ENCODE measurements around the gene MARVELD1. TPM values are rescaled to one million over a fixed set of nuclear protein-coding genes. Genes with fewer than 3 reads are reported as not detected.

Gene MARVELD1
- total RNA-seq, 5 donors from 2014 or later (not counting 1 experiment from before 2014, with no cell fraction given): 1.3 to 2.4 (median 1.5) TPM

GRCh38 chr10:97736902-97737769, 23.6 kb downstream of the MARVELD1 start, which contains the start of gene ZFYVE27:
Gene ZFYVE27, plus strand, starts transcription at chr10:97737128. Its CDS starts 1,350 bp downstream, at chr10:97738478.
- WGBS (ENCODE audit: insufficient coverage): under 1% methylated on average over 61 of the region's 72 CpGs
- Histone ChIP-seq H3K9me3 (no peaks in the 10 kb centered on the region), H3K27me3 (replicated peaks in 1 of 2; ENCODE audit: control insufficient read depth in 2 of 2, extremely low read depth in 1 of 2, insufficient read depth in 2 of 2, low read length in 1 of 2) (no peaks in the 10 kb centered on the region), H3K36me3 (ENCODE audit: control insufficient read depth in 2 of 2, extremely low read depth in 1 of 2, insufficient read depth in 1 of 2, low read length in 1 of 2) (peaks cover 0 to 20% of the 10 kb centered on the region in 2 donors), H3K27ac (ENCODE audit: low read length) (peak within 1 kb of the TSS; percentile 89), H3K4me1 (ENCODE audit: control insufficient read depth in 1 of 2, extremely low read depth in 1 of 2, insufficient read depth in 2 of 2, low read length in 2 of 2) (peaks cover 6 to 36% of the 10 kb centered on the region in 2 experiments), H3K4me3 (ENCODE audit: control insufficient read depth in 1 of 2, extremely low read depth in 1 of 2, low read length in 1 of 2) (peak within 1 kb of the TSS; percentile 91 to 96)
- DNase-seq (peak; percentile 85 to 98 (median 92)), ATAC-seq (replicated peaks in 1 of 4) (peak; percentile 88 to 94 (median 91))
- Mint-ChIP-seq H3K4me1 (peaks cover 53 to 61% (median 57%) of the 10 kb centered on the region in 3 donors), H3K27me3 (no peaks in the 10 kb centered on the region), H3K4me3 (peak within 1 kb of the TSS; percentile 92 to 93 (median 93)), H3K36me3 (peaks cover 15% of the 10 kb centered on the region), H3K27ac (peak within 1 kb of the TSS; percentile 94 to 96), H3K9me3 (no peaks in the 10 kb centered on the region)
- CTCF ChIA-PET: interaction anchor here (0.6 to 4.9 kb wide), 16 partner anchors 10 to 322 kb away, joined by 3 to 29 read pairs (median 4); partner anchors contain the start of genes AVPI1 (in 1 of the 2), MARVELD1 (in 1 of the 2) and PI4K2A (in 1 of the 2)
- POLR2A ChIA-PET: interaction anchor here (0.6 to 1.3 kb wide), 6 partner anchors 11 to 50 kb away, joined by 3 to 10 read pairs (median 3); partner anchors contain the start of gene AVPI1 (in 2 of the 2)

GRCh38 chr10:97737770-97738265, 24.3 kb downstream of the MARVELD1 start:
- Mint-ChIP-seq H3K4me3 (peak overlapping the region; percentile 92 to 93 (median 93)), H3K4me1 (peaks cover 55 to 64% (median 59%) of the 10 kb centered on the region in 3 donors), H3K27me3 (no peaks in the 10 kb centered on the region), H3K27ac (peak overlapping the region; percentile 54 to 96), H3K9me3 (no peaks in the 10 kb centered on the region), H3K36me3 (peaks cover 18% of the 10 kb centered on the region)
- ChIA-PET CTCF (no interaction called here), POLR2A (no interaction called here)
- H3K27ac ChIP-seq (ENCODE audit: low read length): no peak overlapping the region
- peak overlapping the region; percentile 91 to 96 for H3K4me3 ChIP-seq (ENCODE audit: control insufficient read depth in 1 of 2, extremely low read depth in 1 of 2, low read length in 1 of 2)
- peaks cover 0 to 25% of the 10 kb centered on the region in 2 donors for H3K36me3 ChIP-seq (ENCODE audit: control insufficient read depth in 2 of 2, extremely low read depth in 1 of 2, insufficient read depth in 1 of 2, low read length in 1 of 2)
- peaks cover 6 to 40% of the 10 kb centered on the region in 2 experiments for H3K4me1 ChIP-seq (ENCODE audit: control insufficient read depth in 1 of 2, extremely low read depth in 1 of 2, insufficient read depth in 2 of 2, low read length in 2 of 2)
- no peaks in the 10 kb centered on the region for H3K9me3 ChIP-seq
- 30% methylated on average over 8 of the region's 14 CpGs for WGBS (ENCODE audit: insufficient coverage)
- no peak for DNase-seq
- no peaks in the 10 kb centered on the region for H3K27me3 ChIP-seq (replicated peaks in 1 of 2; ENCODE audit: control insufficient read depth in 2 of 2, extremely low read depth in 1 of 2, insufficient read depth in 2 of 2, low read length in 1 of 2)
- ATAC-seq (replicated peaks in 1 of 4): peak in 1 of 4 experiments; percentile 2

GRCh38 chr10:97738616-97739015, 25.1 kb downstream of the MARVELD1 start:
- H3K4me1 Mint-ChIP-seq: peaks cover 62 to 72% (median 64%) of the 10 kb centered on the region in 3 donors
- H3K27me3 ChIP-seq (replicated peaks in 1 of 2; ENCODE audit: control insufficient read depth in 2 of 2, extremely low read depth in 1 of 2, insufficient read depth in 2 of 2, low read length in 1 of 2): no peaks in the 10 kb centered on the region
- no peaks in the 10 kb centered on the region for H3K9me3 ChIP-seq
- H3K4me3 ChIP-seq (ENCODE audit: control insufficient read depth in 1 of 2, extremely low read depth in 1 of 2, low read length in 1 of 2): no peak overlapping the region
- H3K4me3 Mint-ChIP-seq: peak overlapping the region; percentile 92 to 93 (median 93)
- H3K27me3 Mint-ChIP-seq: no peaks in the 10 kb centered on the region
- no peak overlapping the region for H3K27ac Mint-ChIP-seq
- no peaks in the 10 kb centered on the region for H3K9me3 Mint-ChIP-seq
- CTCF ChIA-PET: no interaction called here
- peaks cover 24% of the 10 kb centered on the region for H3K36me3 Mint-ChIP-seq
- WGBS (ENCODE audit: insufficient coverage): 95% methylated on average over 3 of the region's 4 CpGs
- H3K4me1 ChIP-seq (ENCODE audit: control insufficient read depth in 1 of 2, extremely low read depth in 1 of 2, insufficient read depth in 2 of 2, low read length in 2 of 2): peaks cover 6 to 47% of the 10 kb centered on the region in 2 experiments
- no peak overlapping the region for H3K27ac ChIP-seq (ENCODE audit: low read length)
- H3K36me3 ChIP-seq (ENCODE audit: control insufficient read depth in 2 of 2, extremely low read depth in 1 of 2, insufficient read depth in 1 of 2, low read length in 1 of 2): peaks cover 0 to 33% of the 10 kb centered on the region in 2 donors
- DNase-seq (no peak), ATAC-seq (replicated peaks in 1 of 4) (no peak)
- POLR2A ChIA-PET: no interaction called here

GRCh38 chr10:97740613-97741012, 27.1 kb downstream of the MARVELD1 start:
- H3K4me1 Mint-ChIP-seq: peaks cover 67 to 80% (median 68%) of the 10 kb centered on the region in 3 donors
- H3K4me3 Mint-ChIP-seq: peak overlapping the region in 1 of 3 donors; percentile 22
- Histone ChIP-seq H3K36me3 (ENCODE audit: control insufficient read depth in 2 of 2, extremely low read depth in 1 of 2, insufficient read depth in 1 of 2, low read length in 1 of 2) (peaks cover 0 to 51% of the 10 kb centered on the region in 2 donors), H3K9me3 (no peaks in the 10 kb centered on the region), H3K4me3 (ENCODE audit: control insufficient read depth in 1 of 2, extremely low read depth in 1 of 2, low read length in 1 of 2) (no peak overlapping the region), H3K27ac (ENCODE audit: low read length) (no peak overlapping the region), H3K4me1 (ENCODE audit: control insufficient read depth in 1 of 2, extremely low read depth in 1 of 2, insufficient read depth in 2 of 2, low read length in 2 of 2) (peaks cover 6 to 47% of the 10 kb centered on the region in 2 experiments), H3K27me3 (replicated peaks in 1 of 2; ENCODE audit: control insufficient read depth in 2 of 2, extremely low read depth in 1 of 2, insufficient read depth in 2 of 2, low read length in 1 of 2) (no peaks in the 10 kb centered on the region)
- CTCF ChIA-PET: interaction anchor here in 1 of 2 donors (0.6 kb wide), 1 partner anchor 14 kb away, joined by 3 read pairs; no protein-coding TSS in a partner anchor
- peaks cover 41% of the 10 kb centered on the region for H3K36me3 Mint-ChIP-seq
- WGBS (ENCODE audit: insufficient coverage): 100% methylated on average over 1 of the region's 2 CpGs
- DNase-seq (no peak), ATAC-seq (replicated peaks in 1 of 4) (no peak)
- no peak overlapping the region for H3K27ac Mint-ChIP-seq
- no peaks in the 10 kb centered on the region for H3K27me3 Mint-ChIP-seq
- H3K9me3 Mint-ChIP-seq: no peaks in the 10 kb centered on the region
- POLR2A ChIA-PET: no interaction called here

- H3K4me3 ChIP-seq (ENCODE audit: control insufficient read depth in 1 of 2, extremely low read depth in 1 of 2, low read length in 1 of 2): no peak overlapping the region
- CTCF ChIA-PET: no interaction called here
- peaks cover 0 to 29% of the 10 kb centered on the region in 2 experiments for H3K4me1 ChIP-seq (ENCODE audit: control insufficient read depth in 1 of 2, extremely low read depth in 1 of 2, insufficient read depth in 2 of 2, low read length in 2 of 2)
- H3K27me3 Mint-ChIP-seq: no peaks in the 10 kb centered on the region
- H3K27me3 ChIP-seq (replicated peaks in 1 of 2; ENCODE audit: control insufficient read depth in 2 of 2, extremely low read depth in 1 of 2, insufficient read depth in 2 of 2, low read length in 1 of 2): no peaks in the 10 kb centered on the region
- H3K27ac Mint-ChIP-seq: no peak overlapping the region
- H3K9me3 ChIP-seq: no peaks in the 10 kb centered on the region
- DNase-seq: no peak
- POLR2A ChIA-PET: interaction anchor here in 1 of 2 donors (0.5 kb wide), 1 partner anchor 1473 kb away, joined by 3 read pairs; no protein-coding TSS in a partner anchor
- H3K27ac ChIP-seq (ENCODE audit: low read length): no peak overlapping the region
- ATAC-seq (replicated peaks in 1 of 4): no peak
- H3K4me3 Mint-ChIP-seq: no peak overlapping the region
- H3K36me3 Mint-ChIP-seq: peaks cover 57% of the 10 kb centered on the region
- H3K4me1 Mint-ChIP-seq: peaks cover 47 to 53% (median 48%) of the 10 kb centered on the region in 3 donors
- 81% methylated on average over 3 of the region's 10 CpGs for WGBS (ENCODE audit: insufficient coverage)
- no peaks in the 10 kb centered on the region for H3K9me3 Mint-ChIP-seq
- H3K36me3 ChIP-seq (ENCODE audit: control insufficient read depth in 2 of 2, extremely low read depth in 1 of 2, insufficient read depth in 1 of 2, low read length in 1 of 2): peaks cover 5 to 73% of the 10 kb centered on the region in 2 donors
These were observed 29.8 kb downstream of the MARVELD1 start for GRCh38 chr10:97743169-97743943.
